Vagina (tissue), 2 donors: ENCODE measurements around the gene PLEKHS1.

Experiments
- POLR2A ChIP-seq, 2 donors: fragments of 450-650 bp; IDR thresholded peaks; one replicate each; pipeline ENCODE4 v1.6.1; 2017; ENCODE audit warnings: antibody characterized with exemption in 2 of 2, mild to moderate bottlenecking in 2 of 2, moderate library complexity in 2 of 2
- POLR2AphosphoS5 ChIP-seq, 2 donors: sonication (generic); formaldehyde crosslinking; IDR thresholded peaks; one replicate each; pipeline ENCODE4 v1.9.0; 2017; ENCODE audit warnings: antibody characterized with exemption in 2 of 2, mild to moderate bottlenecking in 2 of 2, low read depth in 1 of 2; ENCODE audit not compliant: insufficient read depth in 1 of 2
- TF ChIP-seq, protein P1 (sequence below), 3 experiments: fragments of 450-650 bp in 2 of 3; fragments of 200-600 bp in 1 of 3; sonication (generic) in 1 of 3; IDR thresholded peaks; one replicate each; pipeline ENCODE4 v1.5.1; 2017 to 2019; ENCODE audit warnings: antibody characterized with exemption in 3 of 3, mild to moderate bottlenecking in 2 of 3, moderate library complexity in 2 of 3

DNA sequence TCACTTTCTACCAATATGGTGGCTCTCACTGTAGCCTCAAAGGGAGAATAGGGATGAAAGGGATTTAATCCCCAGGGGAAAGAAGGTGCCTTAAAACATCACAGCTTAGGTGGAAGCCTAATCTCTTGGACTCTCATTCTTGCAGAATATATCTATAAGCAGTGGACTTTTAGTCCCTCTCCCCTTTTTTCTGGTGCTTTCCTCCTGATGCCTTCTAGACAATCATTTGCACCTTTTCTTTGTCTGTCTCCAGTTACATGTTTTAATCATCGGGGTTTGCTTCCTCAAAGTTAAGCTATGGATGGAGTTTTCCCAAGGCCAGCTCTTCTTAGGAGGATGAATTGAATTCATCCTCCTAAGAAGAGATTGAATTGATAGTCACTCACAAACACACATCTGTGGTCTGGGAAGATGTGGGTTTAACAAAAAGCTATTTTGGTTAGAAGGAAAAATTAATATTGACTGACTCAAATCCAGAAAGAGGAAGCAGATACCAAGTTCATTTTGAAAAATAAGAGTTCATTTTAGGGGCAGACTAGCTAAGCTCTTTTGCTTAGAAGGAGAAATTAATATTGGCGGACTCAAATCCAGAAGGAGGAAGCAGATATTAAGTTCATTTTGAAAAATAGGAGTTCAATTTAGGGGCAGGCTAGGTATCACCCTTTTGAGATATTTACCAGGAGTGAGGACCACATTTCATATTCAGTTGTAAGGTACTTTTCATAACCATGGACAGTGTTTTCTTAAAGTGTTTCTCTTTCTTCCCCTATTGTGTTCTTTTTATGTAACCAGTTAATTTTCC lies 35.2 kb upstream of the PLEKHS1 start:
- TF ChIP-seq, protein P1, sequence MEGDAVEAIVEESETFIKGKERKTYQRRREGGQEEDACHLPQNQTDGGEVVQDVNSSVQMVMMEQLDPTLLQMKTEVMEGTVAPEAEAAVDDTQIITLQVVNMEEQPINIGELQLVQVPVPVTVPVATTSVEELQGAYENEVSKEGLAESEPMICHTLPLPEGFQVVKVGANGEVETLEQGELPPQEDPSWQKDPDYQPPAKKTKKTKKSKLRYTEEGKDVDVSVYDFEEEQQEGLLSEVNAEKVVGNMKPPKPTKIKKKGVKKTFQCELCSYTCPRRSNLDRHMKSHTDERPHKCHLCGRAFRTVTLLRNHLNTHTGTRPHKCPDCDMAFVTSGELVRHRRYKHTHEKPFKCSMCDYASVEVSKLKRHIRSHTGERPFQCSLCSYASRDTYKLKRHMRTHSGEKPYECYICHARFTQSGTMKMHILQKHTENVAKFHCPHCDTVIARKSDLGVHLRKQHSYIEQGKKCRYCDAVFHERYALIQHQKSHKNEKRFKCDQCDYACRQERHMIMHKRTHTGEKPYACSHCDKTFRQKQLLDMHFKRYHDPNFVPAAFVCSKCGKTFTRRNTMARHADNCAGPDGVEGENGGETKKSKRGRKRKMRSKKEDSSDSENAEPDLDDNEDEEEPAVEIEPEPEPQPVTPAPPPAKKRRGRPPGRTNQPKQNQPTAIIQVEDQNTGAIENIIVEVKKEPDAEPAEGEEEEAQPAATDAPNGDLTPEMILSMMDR (IDR thresholded peaks at IDR 0.05), result no peak
- TF ChIP-seq POLR2A (IDR thresholded peaks at IDR 0.05) (no peak), POLR2AphosphoS5 (IDR thresholded peaks at IDR 0.05; ENCODE audit: insufficient read depth in 1 of 2, low read depth in 1 of 2) (no peak)
